SK-N-SH treated with all-trans-retinoic acid at 6 μM for 48 hours (cell line): ENCODE results near the gene SERINC3.

Source experiments
- ATAC-seq: fragments of 200-7000 bp; cut with Tn5 transposase; 3 replicates; pipeline ENCODE4 v1.9.1; 2020; ENCODE audit warnings: mild to moderate bottlenecking, moderate library complexity
- ARNTL ChIP-seq: fragments of 450-650 bp; formaldehyde crosslinking; IDR thresholded peaks from 2 replicates; pipeline ENCODE4 v1.5.0; 2020; ENCODE audit warnings: low read depth, mild to moderate bottlenecking, moderate library complexity, borderline replicate concordance
- BACH2 ChIP-seq: fragments of 250-450 bp; sonication (Bioruptor Pico); IDR thresholded peaks from 2 replicates; pipeline ENCODE4 v1.9.0; 2021; ENCODE audit warnings: mild to moderate bottlenecking, borderline replicate concordance
- CSDC2 ChIP-seq: fragments of 250-450 bp; sonication (Bioruptor Pico); IDR thresholded peaks from 2 replicates; pipeline ENCODE4 v1.5.0; 2020; ENCODE audit warnings: mild to moderate bottlenecking, moderate library complexity
- ESRRG ChIP-seq: fragments of 250-450 bp; sonication (Bioruptor Pico); IDR thresholded peaks from 2 replicates; pipeline ENCODE4 v1.6.1; 2021; ENCODE audit warnings: mild to moderate bottlenecking
- GLIS3 ChIP-seq: fragments of 250-450 bp; sonication (Bioruptor Pico); IDR thresholded peaks from 2 replicates; pipeline ENCODE4 v1.5.0; 2020; ENCODE audit warnings: mild to moderate bottlenecking, moderate library complexity
- ISL1 ChIP-seq: fragments of 250-450 bp; sonication (Bioruptor Pico); IDR thresholded peaks from 2 replicates; pipeline ENCODE4 v2.1.2; 2022; ENCODE audit warnings: mild to moderate bottlenecking, moderate library complexity
- PPARA ChIP-seq: fragments of 250-450 bp; sonication (Bioruptor Pico); IDR thresholded peaks from 2 replicates; pipeline ENCODE4 v1.5.0; 2020; ENCODE audit warnings: mild to moderate bottlenecking, borderline replicate concordance
- RARB ChIP-seq: fragments of 250-450 bp; sonication (Bioruptor Pico); IDR thresholded peaks from 2 replicates; pipeline ENCODE4 v1.8.0; 2021; ENCODE audit warnings: mild to moderate bottlenecking, moderate library complexity
- SNAI2 ChIP-seq: fragments of 250-450 bp; sonication (Bioruptor Pico); IDR thresholded peaks from 2 replicates; pipeline ENCODE4 v1.5.0; 2020; ENCODE audit warnings: mild to moderate bottlenecking, moderate library complexity
- TCF4 ChIP-seq: fragments of 250-450 bp; sonication (Bioruptor Pico); IDR thresholded peaks from 2 replicates; pipeline ENCODE4 v1.8.0; 2021; ENCODE audit warnings: mild to moderate bottlenecking, moderate library complexity, borderline replicate concordance
- TOX ChIP-seq: fragments of 250-450 bp; sonication (Bioruptor Pico); IDR thresholded peaks from 2 replicates; pipeline ENCODE4 v1.8.0; 2021; ENCODE audit warnings: mild to moderate bottlenecking, moderate library complexity, borderline replicate concordance
- ZC3H10 ChIP-seq: fragments of 250-450 bp; sonication (Bioruptor Pico); IDR thresholded peaks from 2 replicates; pipeline ENCODE4 v1.5.1; 2021; ENCODE audit warnings: mild to moderate bottlenecking, moderate library complexity
- ZFP3 ChIP-seq: fragments of 250-450 bp; sonication (Bioruptor Pico); IDR thresholded peaks from 2 replicates; pipeline ENCODE4 v1.5.0; 2020; ENCODE audit warnings: mild to moderate bottlenecking, moderate library complexity
- ZNF565 ChIP-seq: fragments of 450-650 bp; formaldehyde crosslinking; conservative IDR thresholded peaks from 2 replicates; pipeline ENCODE4 v1.5.0; 2020; ENCODE audit warnings: low read depth, mild to moderate bottlenecking, moderate library complexity
- ZNF70 ChIP-seq: fragments of 450-650 bp; formaldehyde crosslinking; IDR thresholded peaks from 2 replicates; pipeline ENCODE4 v1.5.0; 2020; ENCODE audit warnings: mild to moderate bottlenecking, moderate library complexity
- ZNF8 ChIP-seq: fragments of 450-650 bp; formaldehyde crosslinking; IDR thresholded peaks from 2 replicates; pipeline ENCODE4 v1.5.0; 2020; ENCODE audit warnings: mild to moderate bottlenecking, moderate library complexity
- TF ChIP-seq, protein P1 (sequence below): fragments of 250-450 bp; sonication (Bioruptor Pico); IDR thresholded peaks from 2 replicates; pipeline ENCODE4 v1.5.1; 2020; ENCODE audit warnings: low read depth, mild to moderate bottlenecking, moderate library complexity
- TF ChIP-seq, protein P2 (sequence below): fragments of 250-450 bp; sonication (Bioruptor Pico); IDR thresholded peaks from 2 replicates; pipeline ENCODE4 v1.8.0; 2021; ENCODE audit warnings: low read depth, mild to moderate bottlenecking, moderate library complexity, borderline replicate concordance
- TF ChIP-seq, protein P3 (sequence below): fragments of 250-450 bp; sonication (Bioruptor Pico); IDR thresholded peaks from 2 replicates; pipeline ENCODE4 v1.5.0; 2020; ENCODE audit warnings: mild to moderate bottlenecking, moderate library complexity
- TF ChIP-seq, protein P4 (sequence below): fragments of 250-450 bp; sonication (Bioruptor Pico); IDR thresholded peaks from 2 replicates; pipeline ENCODE4 v1.8.0; 2020; ENCODE audit warnings: mild to moderate bottlenecking, moderate library complexity, borderline replicate concordance
- TF ChIP-seq, protein P5 (sequence below): fragments of 250-450 bp; sonication (Bioruptor Pico); IDR thresholded peaks from 2 replicates; pipeline ENCODE4 v1.5.1; 2021; ENCODE audit warnings: mild to moderate bottlenecking, moderate library complexity

The SERINC3 gene

DNA sequence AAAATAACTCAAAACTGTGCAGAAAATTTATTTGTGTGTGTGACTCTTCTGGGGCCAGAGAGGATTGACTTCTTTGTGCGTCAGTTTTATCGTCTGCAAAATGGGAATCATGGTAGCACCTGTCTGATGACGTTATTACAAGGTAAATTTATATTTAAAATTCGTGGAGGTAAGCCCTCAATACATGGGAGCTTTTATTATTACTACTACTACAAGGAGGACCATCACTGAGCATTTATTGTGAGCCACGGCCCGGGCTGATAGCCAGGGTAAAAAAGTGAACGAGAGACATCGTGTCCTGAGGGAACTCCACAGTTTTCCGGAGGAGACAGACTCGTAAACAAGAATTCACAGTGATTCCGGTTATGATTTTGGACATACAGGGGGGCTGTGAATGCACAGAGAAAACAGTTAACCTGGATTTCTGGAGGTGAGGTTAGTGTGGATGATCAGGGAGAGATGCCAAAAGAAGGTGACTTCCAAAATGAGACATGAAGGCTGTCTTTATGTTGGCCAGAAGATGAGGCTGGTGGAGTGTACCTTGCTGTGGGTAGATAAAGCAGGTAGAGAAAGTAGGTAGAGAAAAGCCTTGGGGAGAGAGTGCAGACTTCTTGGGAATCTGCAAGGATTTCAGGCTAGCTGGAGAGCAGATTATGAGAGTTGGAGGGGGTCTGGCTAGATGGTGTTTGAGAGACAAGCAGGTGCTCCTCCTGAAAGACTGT is 10.6 kb upstream of the SERINC3 start:
- peak; percentile 39 for ATAC-seq
- no peak for TF ChIP-seq BACH2 (CRISPR knock-in tag)
- TF ChIP-seq TOX, result no peak
- TF ChIP-seq, protein P1, sequence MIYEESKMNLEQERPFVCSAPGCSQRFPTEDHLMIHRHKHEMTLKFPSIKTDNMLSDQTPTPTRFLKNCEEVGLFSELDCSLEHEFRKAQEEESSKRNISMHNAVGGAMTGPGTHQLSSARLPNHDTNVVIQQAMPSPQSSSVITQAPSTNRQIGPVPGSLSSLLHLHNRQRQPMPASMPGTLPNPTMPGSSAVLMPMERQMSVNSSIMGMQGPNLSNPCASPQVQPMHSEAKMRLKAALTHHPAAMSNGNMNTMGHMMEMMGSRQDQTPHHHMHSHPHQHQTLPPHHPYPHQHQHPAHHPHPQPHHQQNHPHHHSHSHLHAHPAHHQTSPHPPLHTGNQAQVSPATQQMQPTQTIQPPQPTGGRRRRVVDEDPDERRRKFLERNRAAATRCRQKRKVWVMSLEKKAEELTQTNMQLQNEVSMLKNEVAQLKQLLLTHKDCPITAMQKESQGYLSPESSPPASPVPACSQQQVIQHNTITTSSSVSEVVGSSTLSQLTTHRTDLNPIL (CRISPR knock-in tag), result 0 out of 2 replicates have a peak, but pooled peaks have one; percentile 39
- TF ChIP-seq, all 23 proteins: peak for 1

DNA sequence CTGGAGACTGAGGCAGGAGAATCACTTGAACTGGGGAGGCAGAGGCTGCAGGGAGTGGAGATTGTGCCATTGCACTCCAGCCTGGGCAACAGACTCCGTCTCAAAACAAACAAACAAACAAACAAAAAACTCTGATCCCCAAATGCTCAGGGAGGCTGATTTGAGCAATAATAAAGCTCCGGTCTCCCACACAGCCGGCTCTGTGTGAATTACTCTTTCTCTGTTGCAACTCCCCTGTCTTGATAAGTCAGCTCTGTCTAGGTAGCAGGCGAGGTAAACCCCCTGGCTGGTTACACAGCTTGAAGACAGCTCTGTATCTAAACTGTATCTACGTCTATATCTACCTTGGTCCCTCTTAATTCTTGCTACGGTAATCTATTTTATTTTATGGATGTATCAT is 6.4 kb upstream of the SERINC3 start:
- TF ChIP-seq ZNF565 (no peak), RARB (CRISPR knock-in tag) (no peak), ESRRG (CRISPR knock-in tag) (no peak), BACH2 (CRISPR knock-in tag) (no peak), ZFP3 (CRISPR knock-in tag) (no peak)
- ATAC-seq, result no peak

DNA sequence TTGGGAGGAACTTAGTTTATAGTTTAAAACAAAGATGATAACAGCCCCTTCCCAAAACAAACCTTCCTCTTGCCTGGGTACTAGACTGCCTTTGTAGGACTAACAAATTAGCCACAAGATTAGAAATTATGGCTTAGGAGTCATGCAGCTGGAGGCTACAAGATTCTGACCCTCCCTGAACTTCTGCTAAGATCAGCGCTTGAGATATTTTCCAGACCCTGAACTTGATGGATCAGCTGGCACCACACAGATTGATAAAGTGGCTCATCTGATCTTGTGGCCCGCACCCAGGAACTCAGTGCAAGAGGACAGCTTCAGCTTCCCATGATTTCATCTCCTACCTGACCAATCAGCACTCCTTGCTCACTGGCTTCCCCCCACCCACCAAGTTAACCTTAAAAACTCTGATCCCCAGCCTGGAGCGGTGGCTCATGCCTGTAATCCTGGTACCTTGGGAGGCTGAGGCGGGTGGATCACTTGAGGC is 5.9 kb upstream of the SERINC3 start:
- no peak for ATAC-seq
- no peak for TF ChIP-seq PPARA (CRISPR knock-in tag)

DNA sequence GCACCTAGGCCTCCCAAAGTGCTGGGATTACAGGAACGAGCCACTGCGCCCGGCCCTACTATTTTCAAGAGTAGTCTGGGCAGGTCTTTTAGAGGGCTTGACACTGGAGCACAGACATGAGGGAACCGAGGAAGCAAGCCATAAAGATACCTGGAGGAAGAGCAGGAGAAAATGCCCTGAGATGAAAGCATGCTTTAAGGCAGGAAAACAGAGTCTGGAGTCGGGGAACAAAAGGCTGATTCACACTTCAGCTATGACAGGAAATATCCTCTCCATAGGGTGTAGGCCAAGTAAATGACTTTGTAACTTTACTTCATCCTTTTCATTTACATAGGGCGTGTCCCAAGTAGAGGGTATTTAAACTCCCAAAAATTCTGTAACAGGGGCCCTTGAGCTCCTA is 4.3 kb upstream of the SERINC3 start:
- no peak for TF ChIP-seq GLIS3
- TF ChIP-seq, protein P2, sequence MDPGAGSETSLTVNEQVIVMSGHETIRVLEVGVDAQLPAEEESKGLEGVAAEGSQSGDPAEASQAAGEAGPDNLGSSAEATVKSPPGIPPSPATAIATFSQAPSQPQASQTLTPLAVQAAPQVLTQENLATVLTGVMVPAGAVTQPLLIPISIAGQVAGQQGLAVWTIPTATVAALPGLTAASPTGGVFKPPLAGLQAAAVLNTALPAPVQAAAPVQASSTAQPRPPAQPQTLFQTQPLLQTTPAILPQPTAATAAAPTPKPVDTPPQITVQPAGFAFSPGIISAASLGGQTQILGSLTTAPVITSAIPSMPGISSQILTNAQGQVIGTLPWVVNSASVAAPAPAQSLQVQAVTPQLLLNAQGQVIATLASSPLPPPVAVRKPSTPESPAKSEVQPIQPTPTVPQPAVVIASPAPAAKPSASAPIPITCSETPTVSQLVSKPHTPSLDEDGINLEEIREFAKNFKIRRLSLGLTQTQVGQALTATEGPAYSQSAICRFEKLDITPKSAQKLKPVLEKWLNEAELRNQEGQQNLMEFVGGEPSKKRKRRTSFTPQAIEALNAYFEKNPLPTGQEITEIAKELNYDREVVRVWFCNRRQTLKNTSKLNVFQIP (CRISPR knock-in tag), result no peak
- TF ChIP-seq, protein P3, sequence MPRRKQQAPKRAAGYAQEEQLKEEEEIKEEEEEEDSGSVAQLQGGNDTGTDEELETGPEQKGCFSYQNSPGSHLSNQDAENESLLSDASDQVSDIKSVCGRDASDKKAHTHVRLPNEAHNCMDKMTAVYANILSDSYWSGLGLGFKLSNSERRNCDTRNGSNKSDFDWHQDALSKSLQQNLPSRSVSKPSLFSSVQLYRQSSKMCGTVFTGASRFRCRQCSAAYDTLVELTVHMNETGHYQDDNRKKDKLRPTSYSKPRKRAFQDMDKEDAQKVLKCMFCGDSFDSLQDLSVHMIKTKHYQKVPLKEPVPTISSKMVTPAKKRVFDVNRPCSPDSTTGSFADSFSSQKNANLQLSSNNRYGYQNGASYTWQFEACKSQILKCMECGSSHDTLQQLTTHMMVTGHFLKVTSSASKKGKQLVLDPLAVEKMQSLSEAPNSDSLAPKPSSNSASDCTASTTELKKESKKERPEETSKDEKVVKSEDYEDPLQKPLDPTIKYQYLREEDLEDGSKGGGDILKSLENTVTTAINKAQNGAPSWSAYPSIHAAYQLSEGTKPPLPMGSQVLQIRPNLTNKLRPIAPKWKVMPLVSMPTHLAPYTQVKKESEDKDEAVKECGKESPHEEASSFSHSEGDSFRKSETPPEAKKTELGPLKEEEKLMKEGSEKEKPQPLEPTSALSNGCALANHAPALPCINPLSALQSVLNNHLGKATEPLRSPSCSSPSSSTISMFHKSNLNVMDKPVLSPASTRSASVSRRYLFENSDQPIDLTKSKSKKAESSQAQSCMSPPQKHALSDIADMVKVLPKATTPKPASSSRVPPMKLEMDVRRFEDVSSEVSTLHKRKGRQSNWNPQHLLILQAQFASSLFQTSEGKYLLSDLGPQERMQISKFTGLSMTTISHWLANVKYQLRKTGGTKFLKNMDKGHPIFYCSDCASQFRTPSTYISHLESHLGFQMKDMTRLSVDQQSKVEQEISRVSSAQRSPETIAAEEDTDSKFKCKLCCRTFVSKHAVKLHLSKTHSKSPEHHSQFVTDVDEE (CRISPR knock-in tag), result no peak
- TF ChIP-seq RARB (CRISPR knock-in tag), result no peak
- no peak for TF ChIP-seq ZNF70 (CRISPR knock-in tag)
- TF ChIP-seq ZNF8 (CRISPR knock-in tag), result no peak
- TF ChIP-seq, protein P4, sequence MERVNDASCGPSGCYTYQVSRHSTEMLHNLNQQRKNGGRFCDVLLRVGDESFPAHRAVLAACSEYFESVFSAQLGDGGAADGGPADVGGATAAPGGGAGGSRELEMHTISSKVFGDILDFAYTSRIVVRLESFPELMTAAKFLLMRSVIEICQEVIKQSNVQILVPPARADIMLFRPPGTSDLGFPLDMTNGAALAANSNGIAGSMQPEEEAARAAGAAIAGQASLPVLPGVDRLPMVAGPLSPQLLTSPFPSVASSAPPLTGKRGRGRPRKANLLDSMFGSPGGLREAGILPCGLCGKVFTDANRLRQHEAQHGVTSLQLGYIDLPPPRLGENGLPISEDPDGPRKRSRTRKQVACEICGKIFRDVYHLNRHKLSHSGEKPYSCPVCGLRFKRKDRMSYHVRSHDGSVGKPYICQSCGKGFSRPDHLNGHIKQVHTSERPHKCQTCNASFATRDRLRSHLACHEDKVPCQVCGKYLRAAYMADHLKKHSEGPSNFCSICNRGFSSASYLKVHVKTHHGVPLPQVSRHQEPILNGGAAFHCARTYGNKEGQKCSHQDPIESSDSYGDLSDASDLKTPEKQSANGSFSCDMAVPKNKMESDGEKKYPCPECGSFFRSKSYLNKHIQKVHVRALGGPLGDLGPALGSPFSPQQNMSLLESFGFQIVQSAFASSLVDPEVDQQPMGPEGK (CRISPR knock-in tag), result no peak
- TF ChIP-seq SNAI2 (CRISPR knock-in tag), result no peak
- TF ChIP-seq, protein P5, sequence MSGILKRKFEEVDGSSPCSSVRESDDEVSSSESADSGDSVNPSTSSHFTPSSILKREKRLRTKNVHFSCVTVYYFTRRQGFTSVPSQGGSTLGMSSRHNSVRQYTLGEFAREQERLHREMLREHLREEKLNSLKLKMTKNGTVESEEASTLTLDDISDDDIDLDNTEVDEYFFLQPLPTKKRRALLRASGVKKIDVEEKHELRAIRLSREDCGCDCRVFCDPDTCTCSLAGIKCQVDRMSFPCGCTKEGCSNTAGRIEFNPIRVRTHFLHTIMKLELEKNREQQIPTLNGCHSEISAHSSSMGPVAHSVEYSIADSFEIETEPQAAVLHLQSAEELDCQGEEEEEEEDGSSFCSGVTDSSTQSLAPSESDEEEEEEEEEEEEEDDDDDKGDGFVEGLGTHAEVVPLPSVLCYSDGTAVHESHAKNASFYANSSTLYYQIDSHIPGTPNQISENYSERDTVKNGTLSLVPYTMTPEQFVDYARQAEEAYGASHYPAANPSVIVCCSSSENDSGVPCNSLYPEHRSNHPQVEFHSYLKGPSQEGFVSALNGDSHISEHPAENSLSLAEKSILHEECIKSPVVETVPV (CRISPR knock-in tag), result no peak
- TF ChIP-seq ARNTL (CRISPR knock-in tag), result no peak
- TF ChIP-seq ESRRG (CRISPR knock-in tag), result no peak
- TF ChIP-seq TOX, result no peak
- TF ChIP-seq ISL1 (CRISPR knock-in tag), result no peak
- no peak for TF ChIP-seq ZC3H10 (CRISPR knock-in tag)
- no peak for TF ChIP-seq ZNF565
- TF ChIP-seq TCF4 (CRISPR knock-in tag), result no peak
- no peak for TF ChIP-seq PPARA (CRISPR knock-in tag)
- TF ChIP-seq CSDC2 (CRISPR knock-in tag), result no peak
- no peak for TF ChIP-seq BACH2 (CRISPR knock-in tag)
- no peak for TF ChIP-seq ZFP3 (CRISPR knock-in tag)
- TF ChIP-seq, all 23 proteins: peak for 0
- ATAC-seq, result no peak
